ENCODE data around the gene SPTAN1. TPM values are rescaled to one million over a fixed set of nuclear protein-coding genes. Genes with fewer than 3 reads are reported as not detected.

SPTAN1 gene
- total and polyA plus RNA-seq, 2 of the 4 experiments (the other 2 are of a cell fraction), result 275 to 327 TPM

DNA sequence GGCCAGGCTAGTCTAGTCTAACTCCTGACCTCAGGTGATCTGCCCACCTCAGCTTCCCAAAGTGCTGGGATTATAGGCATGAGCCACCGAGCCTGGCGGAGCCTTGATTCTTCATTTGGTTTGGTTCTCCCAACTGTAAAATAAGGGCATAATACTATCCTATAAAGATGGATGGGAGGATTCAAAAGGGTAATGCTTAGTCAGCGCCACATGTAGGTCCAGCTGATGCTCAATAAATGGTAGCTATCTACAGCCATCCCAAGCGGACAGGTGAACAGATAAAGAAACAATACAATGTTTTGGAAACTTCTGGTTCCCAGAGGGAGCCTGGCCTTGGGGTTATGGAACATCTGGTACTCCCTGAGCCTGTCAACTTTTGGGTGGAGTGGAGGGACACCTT, 123.0 kb downstream of the SPTAN1 start:
- no peak overlapping the region for H3K56ac ChIP-seq (ENCODE audit: extremely low read depth, insufficient read depth, low read length)
- no peak overlapping the region for H3K27ac ChIP-seq (ENCODE audit: insufficient read depth, low read length)
- intact Hi-C loops (cut with micrococcal nuclease) (no loop called here), dilution Hi-C loops (cut with HindIII; ENCODE audit: low sequenced_read_pairs, unreplicated experiment) (no loop called here), in situ Hi-C loops (cut with MboI; ENCODE audit: low sequenced_read_pairs) (no loop called here)
- H4K91ac ChIP-seq (ENCODE audit: insufficient read depth, low read depth, low read length), result no peak overlapping the region
- H2AFZ ChIP-seq (replicated peaks; ENCODE audit: low read length, poor library complexity), result no peak overlapping the region
- no peaks in the 10 kb centered on the region for H3K4me1 ChIP-seq (ENCODE audit: control insufficient read depth, insufficient read depth, low read length)
- no peak overlapping the region for H3K4ac ChIP-seq (ENCODE audit: low read depth, low read length)
- no peak overlapping the region for H3K23ac ChIP-seq (ENCODE audit: low read depth, low read length)
- ChIA-PET POLR2A (ENCODE audit: unreplicated experiment) (no interaction called here), CTCF (no interaction called here)
- TF ChIP-seq RAD21 (IDR thresholded peaks at IDR 0.05; ENCODE audit: low read length) (no peak), CEBPB (IDR thresholded peaks at IDR 0.05; ENCODE audit: low read depth, low read length) (no peak), MAFK (IDR thresholded peaks at IDR 0.05; ENCODE audit: low read depth, low read length) (peak; percentile 35; the same call in 1 of the 2 replicates), MAZ (IDR thresholded peaks at IDR 0.05; ENCODE audit: borderline replicate concordance, low read depth, low read length) (no peak), BHLHE40 (IDR thresholded peaks at IDR 0.05; ENCODE audit: low read depth, low read length) (no peak)
- H3K79me1 ChIP-seq (ENCODE audit: low read depth in 1 of 2, low read length in 2 of 2), result no peaks in the 10 kb centered on the region; a peak in 1 of 4 replicates
- no peaks in the 10 kb centered on the region for H3K9me1 ChIP-seq (ENCODE audit: insufficient read depth, low read length)
- H3K9ac ChIP-seq (ENCODE audit: low read depth, low read length), result no peak overlapping the region
- no peak overlapping the region for H2AK5ac ChIP-seq (ENCODE audit: low read depth, low read length)
- WGBS, 2 experiments (ENCODE audit: extremely low coverage in 2 of 2, insufficient read length in 1 of 2), result no CpG with 5 or more reads among the region's 4 CpGs
- no TSS peak for BruUV-seq (replicated peaks)
- no peak overlapping the region for H4K5ac ChIP-seq (ENCODE audit: low read depth, low read length)
- H4K20me1 ChIP-seq (ENCODE audit: insufficient read depth, low read length), result no peaks in the 10 kb centered on the region
- H3K4me3 ChIP-seq (ENCODE audit: insufficient read depth, low read depth, low read length), result no peak overlapping the region
- no peaks in the 10 kb centered on the region for H3K27me3 ChIP-seq (ENCODE audit: control insufficient read depth, insufficient read depth, low read length)
- H2AK9ac ChIP-seq (replicated peaks; ENCODE audit: low read depth, low read length, poor library complexity), result no peak overlapping the region
- H3K4me2 ChIP-seq (ENCODE audit: low read depth, low read length), result no peak overlapping the region
- H2BK120ac ChIP-seq (ENCODE audit: low read depth, low read length), result no peak overlapping the region
- ATAC-seq (ENCODE audit: low read depth) (no peak), DNase-seq (no peak)
- H3K18ac ChIP-seq (ENCODE audit: low read depth, low read length), result no peak overlapping the region
- no peak overlapping the region for H2BK20ac ChIP-seq (ENCODE audit: low read depth, low read length)
- H3K9me3 ChIP-seq (ENCODE audit: control insufficient read depth, insufficient read depth, low read length), result no peaks in the 10 kb centered on the region
- H4K8ac ChIP-seq (ENCODE audit: low read depth in 2 of 2, low read length in 2 of 2), result no peak overlapping the region
- H2BK15ac ChIP-seq (ENCODE audit: low read depth, low read length), result no peak overlapping the region
- no peaks in the 10 kb centered on the region for H3K36me3 ChIP-seq (ENCODE audit: control insufficient read depth, insufficient read depth, low read length)
- H2BK5ac ChIP-seq (ENCODE audit: low read depth, low read length, poor library complexity, severe bottlenecking), result no peak overlapping the region
- H3K14ac ChIP-seq (replicated peaks; ENCODE audit: low read depth, low read length), result no peak overlapping the region
